K562 (cell line): ENCODE results near the gene NTF4. TPM values are rescaled to one million over a fixed set of nuclear protein-coding genes. Genes with fewer than 3 reads are reported as not detected.

ENCODE experiments used
- ATF2 ChIP-seq: sonication (generic); formaldehyde crosslinking; IDR thresholded peaks from 2 replicates; pipeline ENCODE4 v1.8.1; 2022; ENCODE audit warnings: missing genetic modification reagents
- LARP7 ChIP-seq: fragments of 450-650 bp; IDR thresholded peaks from 2 replicates; pipeline ENCODE4 v1.6.1; 2016
- MGA ChIP-seq: fragments of 450-650 bp; IDR thresholded peaks from 2 replicates; pipeline ENCODE4 v1.6.1; 2016; ENCODE audit warnings: mild to moderate bottlenecking, moderate library complexity
- NFIC ChIP-seq: fragments of 450-650 bp; IDR thresholded peaks from 2 replicates; pipeline ENCODE4 v1.6.1; 2017; ENCODE audit warnings: mild to moderate bottlenecking, inconsistent platforms
- NR2F6 ChIP-seq: fragments of 450-650 bp; formaldehyde crosslinking; IDR thresholded peaks from 2 replicates; pipeline ENCODE4 v1.4.0; 2020; ENCODE audit warnings: mild to moderate bottlenecking
- PTTG1 ChIP-seq: fragments of 450-650 bp; IDR thresholded peaks from 2 replicates; pipeline ENCODE4 v1.6.1; 2016; ENCODE audit warnings: low read depth, mild to moderate bottlenecking, missing genetic modification characterization, missing compliant biosample characterization
- TAF7 ChIP-seq: fragments of 450-650 bp; IDR thresholded peaks from 2 replicates; pipeline ENCODE4 v1.6.1; 2016; ENCODE audit warnings: missing genetic modification characterization, missing compliant biosample characterization
- ZBTB9 ChIP-seq: fragments of 450-650 bp; formaldehyde crosslinking; IDR thresholded peaks from 2 replicates; pipeline ENCODE4 v1.4.0; 2020; ENCODE audit warnings: mild to moderate bottlenecking, moderate library complexity
- ZC3H11A ChIP-seq: IDR thresholded peaks from 2 replicates; pipeline ENCODE4 v1.6.1; 2012; ENCODE audit warnings: low read depth, low read length, improper control_type of control experiment
- ZNF511 ChIP-seq: sonication (generic); formaldehyde crosslinking; IDR thresholded peaks from 2 replicates; pipeline ENCODE4 v1.8.0; 2022; ENCODE audit warnings: mild to moderate bottlenecking, missing genetic modification reagents
- polyA plus RNA-seq, 8 experiments: library from polyadenylated mRNA; depleted of rRNA in 4 of 8; stranded (reverse) in 5 of 8; unstranded in 3 of 8; fragments of >200 nt; fragmentation: Nextera tagmentation in 2 of 8; fragmentation: Illumina TruSeq in 1 of 8; extraction: Ambion mirVana in 2 of 8; extraction: Trizol in 1 of 8; gene quantifications; 2 replicates each; pipeline versions ENCODE4 v1.2.1 to v1.2.3, GENCODE V29; 2011 to 2014; ENCODE audit warnings: inconsistent platforms in 1 of 8, missing spikeins in 1 of 8
- total RNA-seq, 7 experiments: library from RNA; depleted of rRNA in 6 of 7; stranded (reverse); fragments of >200 nt in 6 of 7; fragmentation: Illumina TruSeq in 2 of 7; extraction: Trizol in 2 of 7; gene quantifications; 2 replicates each; pipeline versions ENCODE4 v1.2.1 to v1.2.3, GENCODE V29; 2011 to 2021; ENCODE audit warnings: low replicate concordance in 1 of 7

NTF4 gene
- total and polyA plus RNA-seq, 9 of the 15 experiments (the other 6 are each of a cell fraction or from before 2014, with no cell fraction given): not detected

GRCh38 chr19:49020931-49021895, 43.4 kb downstream of the NTF4 start (continued):
- no peak for TF ChIP-seq MGA
- TF ChIP-seq LARP7: 0 out of 2 replicates have a peak, but pooled peaks have one; percentile 49
- no peak for TF ChIP-seq ZC3H11A
- TF ChIP-seq TAF7 (tag): no peak
- TF ChIP-seq ZBTB9 (CRISPR knock-in tag): no peak
- TF ChIP-seq NR2F6 (CRISPR knock-in tag): no peak
- TF ChIP-seq PTTG1 (tag): no peak
- peak; percentile 15; the same call in 1 of the 2 replicates for TF ChIP-seq NFIC
- no peak for TF ChIP-seq ZNF511
- no peak for TF ChIP-seq ATF2 (CRISPR knock-in tag)
